ENCODE data around the gene LDB2.

Gene LDB2

GRCh38 chr4:16817286-16817685 is 81.2 kb downstream of the LDB2 start:
- H3K27me3 ChIP-seq (ENCODE audit: control insufficient read depth, insufficient read depth, low read length) = no peaks in the 10 kb centered on the region
- no peaks in the 10 kb centered on the region for H3K9me3 ChIP-seq (ENCODE audit: control insufficient read depth, insufficient read depth, low read length)

GRCh38 chr4:16814361-16814760 is 84.1 kb downstream of the LDB2 start:
- Histone ChIP-seq H3K9ac (ENCODE audit: low read depth, low read length) (no peak overlapping the region), H3K4me1 (ENCODE audit: control insufficient read depth, insufficient read depth, low read length) (peaks cover 19% of the 10 kb centered on the region), H3K36me3 (ENCODE audit: control insufficient read depth, insufficient read depth, low read length) (no peaks in the 10 kb centered on the region), H3K9me3 (ENCODE audit: control insufficient read depth, insufficient read depth, low read length) (no peaks in the 10 kb centered on the region), H3K4me3 (ENCODE audit: low read depth, low read length) (no peak overlapping the region), H3K27me3 (ENCODE audit: control insufficient read depth, insufficient read depth, low read length) (no peaks in the 10 kb centered on the region)

More at GRCh38 chr4:16817286-16817685, 81.2 kb downstream of the LDB2 start:
- Histone ChIP-seq H3K4me3 (ENCODE audit: low read depth, low read length) (no peak overlapping the region), H3K9ac (ENCODE audit: low read depth, low read length) (no peak overlapping the region), H3K4me1 (ENCODE audit: control insufficient read depth, insufficient read depth, low read length) (peaks cover 35% of the 10 kb centered on the region), H3K36me3 (ENCODE audit: control insufficient read depth, insufficient read depth, low read length) (no peaks in the 10 kb centered on the region)

- H3K4me1 ChIP-seq (ENCODE audit: control insufficient read depth, insufficient read depth, low read length) = peaks cover 4% of the 10 kb centered on the region
- H3K9ac ChIP-seq (ENCODE audit: low read depth, low read length) = no peak overlapping the region
- no peak overlapping the region for H3K4me3 ChIP-seq (ENCODE audit: low read depth, low read length)
- no peaks in the 10 kb centered on the region for H3K9me3 ChIP-seq (ENCODE audit: control insufficient read depth, insufficient read depth, low read length)
- H3K27me3 ChIP-seq (ENCODE audit: control insufficient read depth, insufficient read depth, low read length) = no peaks in the 10 kb centered on the region
- no peaks in the 10 kb centered on the region for H3K36me3 ChIP-seq (ENCODE audit: control insufficient read depth, insufficient read depth, low read length)
Measured at GRCh38 chr4:16812041-16812440, 86.4 kb downstream of the LDB2 start.

- no peaks in the 10 kb centered on the region for H3K27me3 ChIP-seq (ENCODE audit: control insufficient read depth, insufficient read depth, low read length)
- no peaks in the 10 kb centered on the region for H3K36me3 ChIP-seq (ENCODE audit: control insufficient read depth, insufficient read depth, low read length)
- no peak overlapping the region for H3K9ac ChIP-seq (ENCODE audit: low read depth, low read length)
- H3K9me3 ChIP-seq (ENCODE audit: control insufficient read depth, insufficient read depth, low read length) = no peaks in the 10 kb centered on the region
- H3K4me1 ChIP-seq (ENCODE audit: control insufficient read depth, insufficient read depth, low read length) = peaks cover 2% of the 10 kb centered on the region
- no peak overlapping the region for H3K4me3 ChIP-seq (ENCODE audit: low read depth, low read length)
Measured at GRCh38 chr4:16809943-16810342, 88.5 kb downstream of the LDB2 start.

GRCh38 chr4:16809064-16809463 is 89.4 kb downstream of the LDB2 start:
- H3K9me3 ChIP-seq (ENCODE audit: control insufficient read depth, insufficient read depth, low read length) = no peaks in the 10 kb centered on the region
- no peaks in the 10 kb centered on the region for H3K27me3 ChIP-seq (ENCODE audit: control insufficient read depth, insufficient read depth, low read length)
- no peaks in the 10 kb centered on the region for H3K36me3 ChIP-seq (ENCODE audit: control insufficient read depth, insufficient read depth, low read length)
- H3K4me3 ChIP-seq (ENCODE audit: low read depth, low read length) = no peak overlapping the region
- H3K4me1 ChIP-seq (ENCODE audit: control insufficient read depth, insufficient read depth, low read length) = no peaks in the 10 kb centered on the region
- no peak overlapping the region for H3K9ac ChIP-seq (ENCODE audit: low read depth, low read length)

GRCh38 chr4:16807355-16807754 is 91.1 kb downstream of the LDB2 start:
- Histone ChIP-seq H3K4me3 (ENCODE audit: low read depth, low read length) (no peak overlapping the region), H3K36me3 (ENCODE audit: control insufficient read depth, insufficient read depth, low read length) (no peaks in the 10 kb centered on the region), H3K4me1 (ENCODE audit: control insufficient read depth, insufficient read depth, low read length) (no peaks in the 10 kb centered on the region), H3K9me3 (ENCODE audit: control insufficient read depth, insufficient read depth, low read length) (no peaks in the 10 kb centered on the region), H3K9ac (ENCODE audit: low read depth, low read length) (no peak overlapping the region), H3K27me3 (ENCODE audit: control insufficient read depth, insufficient read depth, low read length) (no peaks in the 10 kb centered on the region)

- Histone ChIP-seq H3K36me3 (ENCODE audit: control insufficient read depth, insufficient read depth, low read length) (peaks cover 3% of the 10 kb centered on the region), H3K27me3 (ENCODE audit: control insufficient read depth, insufficient read depth, low read length) (no peaks in the 10 kb centered on the region), H3K4me1 (ENCODE audit: control insufficient read depth, insufficient read depth, low read length) (no peaks in the 10 kb centered on the region), H3K9me3 (ENCODE audit: control insufficient read depth, insufficient read depth, low read length) (no peaks in the 10 kb centered on the region), H3K4me3 (ENCODE audit: low read depth, low read length) (no peak overlapping the region), H3K9ac (ENCODE audit: low read depth, low read length) (no peak overlapping the region)
Measured at GRCh38 chr4:16804581-16804980, 93.9 kb downstream of the LDB2 start.

GRCh38 chr4:16802044-16802443 is 96.4 kb downstream of the LDB2 start:
- Histone ChIP-seq H3K4me3 (ENCODE audit: low read depth, low read length) (no peak overlapping the region), H3K9me3 (ENCODE audit: control insufficient read depth, insufficient read depth, low read length) (no peaks in the 10 kb centered on the region), H3K4me1 (ENCODE audit: control insufficient read depth, insufficient read depth, low read length) (no peaks in the 10 kb centered on the region), H3K27me3 (ENCODE audit: control insufficient read depth, insufficient read depth, low read length) (no peaks in the 10 kb centered on the region), H3K36me3 (ENCODE audit: control insufficient read depth, insufficient read depth, low read length) (peaks cover 3% of the 10 kb centered on the region), H3K9ac (ENCODE audit: low read depth, low read length) (no peak overlapping the region)

GRCh38 chr4:16801356-16801755 is 97.1 kb downstream of the LDB2 start:
- Histone ChIP-seq H3K36me3 (ENCODE audit: control insufficient read depth, insufficient read depth, low read length) (peaks cover 3% of the 10 kb centered on the region), H3K4me3 (ENCODE audit: low read depth, low read length) (no peak overlapping the region), H3K9ac (ENCODE audit: low read depth, low read length) (no peak overlapping the region), H3K27me3 (ENCODE audit: control insufficient read depth, insufficient read depth, low read length) (no peaks in the 10 kb centered on the region), H3K9me3 (ENCODE audit: control insufficient read depth, insufficient read depth, low read length) (no peaks in the 10 kb centered on the region), H3K4me1 (ENCODE audit: control insufficient read depth, insufficient read depth, low read length) (no peaks in the 10 kb centered on the region)

GRCh38 chr4:16794816-16795445 is 103.5 kb downstream of the LDB2 start:
- Histone ChIP-seq H3K36me3 (ENCODE audit: control insufficient read depth, insufficient read depth, low read length) (no peaks in the 10 kb centered on the region), H3K4me1 (ENCODE audit: control insufficient read depth, insufficient read depth, low read length) (peaks cover 20% of the 10 kb centered on the region), H3K9me3 (ENCODE audit: control insufficient read depth, insufficient read depth, low read length) (no peaks in the 10 kb centered on the region), H3K9ac (ENCODE audit: low read depth, low read length) (no peak overlapping the region), H3K27me3 (ENCODE audit: control insufficient read depth, insufficient read depth, low read length) (no peaks in the 10 kb centered on the region), H3K4me3 (ENCODE audit: low read depth, low read length) (no peak overlapping the region)

GRCh38 chr4:16791460-16791859 is 107.0 kb downstream of the LDB2 start:
- Histone ChIP-seq H3K27me3 (ENCODE audit: control insufficient read depth, insufficient read depth, low read length) (no peaks in the 10 kb centered on the region), H3K36me3 (ENCODE audit: control insufficient read depth, insufficient read depth, low read length) (no peaks in the 10 kb centered on the region), H3K4me3 (ENCODE audit: low read depth, low read length) (no peak overlapping the region), H3K4me1 (ENCODE audit: control insufficient read depth, insufficient read depth, low read length) (peaks cover 26% of the 10 kb centered on the region), H3K9ac (ENCODE audit: low read depth, low read length) (no peak overlapping the region), H3K9me3 (ENCODE audit: control insufficient read depth, insufficient read depth, low read length) (no peaks in the 10 kb centered on the region)

- no peak overlapping the region for H3K4me3 ChIP-seq (ENCODE audit: low read depth, low read length)
- no peaks in the 10 kb centered on the region for H3K27me3 ChIP-seq (ENCODE audit: control insufficient read depth, insufficient read depth, low read length)
- H3K4me1 ChIP-seq (ENCODE audit: control insufficient read depth, insufficient read depth, low read length) = peaks cover 26% of the 10 kb centered on the region
- H3K9me3 ChIP-seq (ENCODE audit: control insufficient read depth, insufficient read depth, low read length) = no peaks in the 10 kb centered on the region
- H3K36me3 ChIP-seq (ENCODE audit: control insufficient read depth, insufficient read depth, low read length) = no peaks in the 10 kb centered on the region
- H3K9ac ChIP-seq (ENCODE audit: low read depth, low read length) = no peak overlapping the region
Measured at GRCh38 chr4:16790508-16790907, 107.9 kb downstream of the LDB2 start.

Data from iPS-15b (cell line).